Upper lobe of right lung (tissue), 1 donor: ENCODE measurements around the gene DNAH10. TPM values are rescaled to one million over a fixed set of nuclear protein-coding genes. Genes with fewer than 3 reads are reported as not detected.

Source experiments
- ATAC-seq: fragments of 200-7000 bp; cut with Tn5 transposase; one replicate; pipeline ENCODE4 v1.9.1; 2020; ENCODE audit warnings: mild to moderate bottlenecking, moderate library complexity
- DNase-seq: peaks from one replicate; pipeline ENCODE4 v3.0.0-alpha.2; 2020
- H3K27ac ChIP-seq: fragments of 200-600 bp; one replicate; pipeline ENCODE4 v1.8.0; 2022
- H3K27me3 ChIP-seq: fragments of 200-600 bp; one replicate; pipeline ENCODE4 v1.8.0; 2022; ENCODE audit warnings: mild to moderate bottlenecking
- H3K36me3 ChIP-seq: fragments of 200-600 bp; one replicate; pipeline ENCODE4 v1.8.0; 2022
- H3K4me1 ChIP-seq: fragments of 200-600 bp; one replicate; pipeline ENCODE4 v1.8.0; 2022
- H3K4me3 ChIP-seq: fragments of 200-600 bp; one replicate; pipeline ENCODE4 v1.8.0; 2022; ENCODE audit warnings: mild to moderate bottlenecking
- H3K9me3 ChIP-seq: fragments of 200-600 bp; one replicate; pipeline ENCODE4 v1.8.0; 2022
- intact Hi-C: fragments of 100-400 bp; cut with DNase I; formaldehyde crosslinking; loops from one replicate; pipeline ENCODE4 v1.11.0; 2022
- long read RNA-seq: library from polyadenylated mRNA; unstranded; transcript quantifications from one replicate; pipeline ENCODE4 v2.0.0, GENCODE V29; 2021
- total RNA-seq: library from RNA; stranded (reverse); fragmentation: NEBNext Ultra II Directional; extraction: Animal tissue kit (Norgen Biotek cat#: 25700); gene quantifications from one replicate; pipeline ENCODE4 v1.2.1, GENCODE V29; 2021
- TF ChIP-seq, protein P1 (sequence below): fragments of 200-600 bp; IDR thresholded peaks from one replicate; pipeline ENCODE4 v1.8.0; 2022; ENCODE audit warnings: antibody characterized with exemption
- donor health status: DM: no; HTN: yes; CAD: no; lungs with severe emphysema.

Gene DNAH10
- total RNA-seq = 0.23 TPM
- long read RNA-seq, partial matches to known transcripts = 0 of 1 reads
- long read RNA-seq, other reads (novel, unspliced or antisense) = 1 of 1 reads

DNA sequence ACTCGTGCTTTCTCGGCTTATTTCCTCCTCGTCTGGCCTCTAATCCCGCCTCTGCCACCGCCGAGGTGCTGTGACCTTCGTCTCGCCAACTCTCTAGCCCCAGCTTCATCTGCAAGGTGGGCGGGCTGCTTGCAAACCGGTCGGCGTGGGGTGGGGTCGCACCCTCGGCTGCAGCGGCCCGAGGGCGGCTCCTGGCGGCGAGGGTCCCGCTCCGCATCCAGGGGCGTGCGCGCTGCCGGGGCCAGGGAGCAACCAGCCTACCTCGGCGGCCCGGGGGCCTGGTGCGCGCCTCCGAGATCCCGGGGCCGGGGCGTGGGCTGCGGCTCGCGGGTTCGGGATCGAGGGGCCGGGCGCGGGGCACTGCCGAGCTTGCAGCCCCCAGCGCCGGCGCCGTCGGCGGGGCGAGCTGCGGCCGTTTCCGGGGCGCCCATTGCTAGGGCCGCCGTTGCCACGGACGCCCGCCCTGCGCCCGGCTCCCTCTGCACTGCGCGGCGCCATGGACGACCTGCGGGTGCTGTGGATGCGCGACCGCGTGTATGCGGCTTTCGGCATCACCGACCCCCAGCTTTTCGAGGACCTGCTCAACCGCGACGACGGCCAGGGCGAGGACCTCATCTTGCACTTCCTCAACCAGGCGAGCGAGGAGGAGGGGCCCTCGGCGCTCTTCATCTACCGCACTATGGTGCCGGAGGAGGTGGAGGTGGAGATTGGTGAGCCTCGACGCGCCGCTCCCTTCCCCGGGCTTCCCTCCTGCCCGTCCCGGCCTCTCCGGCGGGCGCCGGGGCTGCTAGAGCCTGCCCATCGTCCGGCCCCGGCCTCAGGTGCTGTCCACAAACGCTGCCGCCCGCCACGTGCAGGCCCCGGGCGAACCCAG, at the start of gene DNAH10:
DNAH10 (plus strand) TSS at position 461 of the 874 bp plus-strand sequence; CDS start at position 497, 36 bp downstream.
- Histone ChIP-seq H3K36me3 (peaks cover 12% of the 10 kb centered on the region), H3K27me3 (no peaks in the 10 kb centered on the region), H3K9me3 (no peaks in the 10 kb centered on the region), H3K27ac (no peak within 1 kb of the TSS), H3K4me3 (peak within 1 kb of the TSS; percentile 50), H3K4me1 (peaks cover 11% of the 10 kb centered on the region)
- ATAC-seq (peak; percentile 75), DNase-seq (peak; percentile 73)
- intact Hi-C loops = no loop called here
- TF ChIP-seq, protein P1, sequence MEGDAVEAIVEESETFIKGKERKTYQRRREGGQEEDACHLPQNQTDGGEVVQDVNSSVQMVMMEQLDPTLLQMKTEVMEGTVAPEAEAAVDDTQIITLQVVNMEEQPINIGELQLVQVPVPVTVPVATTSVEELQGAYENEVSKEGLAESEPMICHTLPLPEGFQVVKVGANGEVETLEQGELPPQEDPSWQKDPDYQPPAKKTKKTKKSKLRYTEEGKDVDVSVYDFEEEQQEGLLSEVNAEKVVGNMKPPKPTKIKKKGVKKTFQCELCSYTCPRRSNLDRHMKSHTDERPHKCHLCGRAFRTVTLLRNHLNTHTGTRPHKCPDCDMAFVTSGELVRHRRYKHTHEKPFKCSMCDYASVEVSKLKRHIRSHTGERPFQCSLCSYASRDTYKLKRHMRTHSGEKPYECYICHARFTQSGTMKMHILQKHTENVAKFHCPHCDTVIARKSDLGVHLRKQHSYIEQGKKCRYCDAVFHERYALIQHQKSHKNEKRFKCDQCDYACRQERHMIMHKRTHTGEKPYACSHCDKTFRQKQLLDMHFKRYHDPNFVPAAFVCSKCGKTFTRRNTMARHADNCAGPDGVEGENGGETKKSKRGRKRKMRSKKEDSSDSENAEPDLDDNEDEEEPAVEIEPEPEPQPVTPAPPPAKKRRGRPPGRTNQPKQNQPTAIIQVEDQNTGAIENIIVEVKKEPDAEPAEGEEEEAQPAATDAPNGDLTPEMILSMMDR = peak; percentile 18

GRCh38 chr12:123712780-123713319, 49.3 kb upstream of the DNAH10 start:
- DNase-seq (no peak), ATAC-seq (no peak)
- TF ChIP-seq, protein P1 = no peak
- Histone ChIP-seq H3K36me3 (no peaks in the 10 kb centered on the region), H3K4me3 (peak overlapping the region; percentile 99), H3K9me3 (no peaks in the 10 kb centered on the region), H3K4me1 (peaks cover 24% of the 10 kb centered on the region), H3K27ac (peak overlapping the region; percentile 65), H3K27me3 (no peaks in the 10 kb centered on the region)
- intact Hi-C loops = no loop called here

DNA sequence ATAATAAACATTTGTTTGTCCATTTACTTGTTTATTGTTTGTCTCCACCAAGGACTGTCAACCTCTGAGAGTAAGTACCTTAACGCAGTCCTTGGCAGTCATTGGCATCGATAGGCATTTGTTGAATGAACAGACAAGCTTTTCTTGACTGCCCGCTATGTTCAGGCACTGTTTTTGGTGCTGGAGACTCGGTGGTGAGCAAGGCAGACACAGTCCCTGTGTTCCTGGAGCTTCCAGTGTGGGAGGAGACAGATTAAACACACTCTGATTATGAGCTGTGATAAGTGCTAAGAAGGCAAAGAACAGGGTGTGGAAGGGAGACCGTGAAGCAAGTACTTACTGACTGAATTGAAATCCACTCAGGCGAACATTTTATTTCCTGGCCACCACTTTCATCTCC, 48.7 kb upstream of the DNAH10 start:
- no peaks in the 10 kb centered on the region for H3K27me3 ChIP-seq
- peak overlapping the region; percentile 65 for H3K27ac ChIP-seq
- H3K4me1 ChIP-seq = peaks cover 24% of the 10 kb centered on the region
- peak; percentile 28 for ATAC-seq
- intact Hi-C loops = no loop called here
- DNase-seq = no peak
- peak overlapping the region; percentile 99 for H3K4me3 ChIP-seq
- H3K9me3 ChIP-seq = no peaks in the 10 kb centered on the region
- no peaks in the 10 kb centered on the region for H3K36me3 ChIP-seq
- TF ChIP-seq, protein P1 = no peak

- Histone ChIP-seq H3K27me3 (no peaks in the 10 kb centered on the region), H3K9me3 (no peaks in the 10 kb centered on the region), H3K4me1 (peaks cover 24% of the 10 kb centered on the region), H3K4me3 (peak overlapping the region; percentile 15), H3K36me3 (no peaks in the 10 kb centered on the region), H3K27ac (peak overlapping the region; percentile 65)
- no peak for DNase-seq
- intact Hi-C loops = no loop called here
- ATAC-seq = no peak
- TF ChIP-seq, protein P1 = no peak
Measured at GRCh38 chr12:123713823-123714585, 48.1 kb upstream of the DNAH10 start.

- DNase-seq = no peak
- no peak overlapping the region for H3K27ac ChIP-seq
- peaks cover 7% of the 10 kb centered on the region for H3K36me3 ChIP-seq
- H3K4me1 ChIP-seq = peaks cover 24% of the 10 kb centered on the region
- intact Hi-C loops = no loop called here
- no peaks in the 10 kb centered on the region for H3K9me3 ChIP-seq
- H3K27me3 ChIP-seq = no peaks in the 10 kb centered on the region
- H3K4me3 ChIP-seq = no peak overlapping the region
- TF ChIP-seq, protein P1 = no peak
- no peak for ATAC-seq
Measured at GRCh38 chr12:123715195-123715594, 46.9 kb upstream of the DNAH10 start.
